Measurements from ENCODE around the gene TEDDM1. TPM values are rescaled to one million over a fixed set of nuclear protein-coding genes. Genes with fewer than 3 reads are reported as not detected.

Gene TEDDM1
- total and polyA plus RNA-seq, 2 donors (not counting 3 experiments of a cell fraction or from before 2014, with no cell fraction given) = not detected

GRCh38 chr1:182410620-182411273 is 10.3 kb upstream of the TEDDM1 start:
- intact Hi-C loops (cut with micrococcal nuclease) (no loop called here), dilution Hi-C loops (cut with MboI; ENCODE audit: extremely low pct_ligation_motif_present, low sequenced_read_pairs) (no loop called here)
- Histone ChIP-seq H3K27ac (ENCODE audit: insufficient read depth, low read depth, low read length) (no peak overlapping the region), H3K4me1 (ENCODE audit: control insufficient read depth, extremely low read depth, insufficient read depth, low read length) (no peaks in the 10 kb centered on the region), H3K4me3 (replicated peaks in 1 of 3; ENCODE audit: insufficient read depth in 1 of 3, low read depth in 1 of 3, low read length in 3 of 3) (no peak overlapping the region), H3K36me3 (ENCODE audit: control insufficient read depth in 2 of 2, extremely low read depth in 1 of 2, insufficient read depth in 2 of 2, low read length in 2 of 2) (no peaks in the 10 kb centered on the region), H3K79me2 (ENCODE audit: control insufficient read depth, insufficient read depth, low read length) (no peaks in the 10 kb centered on the region), H4K20me1 (replicated peaks; ENCODE audit: control insufficient read depth, extremely low read depth, insufficient read depth, low read length) (no peaks in the 10 kb centered on the region), H3K4me2 (ENCODE audit: insufficient read depth, low read length) (no peak overlapping the region), H2AFZ (ENCODE audit: low read depth, low read length) (no peak overlapping the region), H3K27me3 (ENCODE audit: control insufficient read depth in 2 of 2, insufficient read depth in 2 of 2, low read length in 2 of 2) (peaks cover 0 to 3% of the 10 kb centered on the region in 2 experiments), H3K9ac (replicated peaks; ENCODE audit: extremely low read depth, insufficient read depth, low read length) (no peak overlapping the region), H3K9me1 (replicated peaks; ENCODE audit: control insufficient read depth, extremely low read depth, insufficient read depth, low read length) (no peaks in the 10 kb centered on the region), H3K9me3 (replicated peaks; ENCODE audit: control insufficient read depth, insufficient read depth, low read length) (no peaks in the 10 kb centered on the region)
- TF ChIP-seq POLR2A (IDR thresholded peaks at IDR 0.05; ENCODE audit: low read depth, low read length) (no peak), GATA2 (IDR thresholded peaks at IDR 0.05; ENCODE audit: insufficient read depth, insufficient read length, low read depth, low read length) (no peak), FOS (IDR thresholded peaks at IDR 0.05; ENCODE audit: borderline replicate concordance, insufficient read depth, low read length) (no peak), MYC (IDR thresholded peaks at IDR 0.05; ENCODE audit: low read depth, low read length) (no peak), CTCF (IDR thresholded peaks at IDR 0.05; ENCODE audit: extremely low read depth in 1 of 2, insufficient read depth in 1 of 2, low read depth in 1 of 2, low read length in 2 of 2) (no peak), POLR2AphosphoS5 (IDR thresholded peaks at IDR 0.05; ENCODE audit: insufficient read depth, low read depth, low read length) (no peak), JUN (IDR thresholded peaks at IDR 0.05; ENCODE audit: borderline replicate concordance, insufficient read depth, insufficient read length, low read depth) (no peak)
- TF ChIP-seq, protein P1, sequence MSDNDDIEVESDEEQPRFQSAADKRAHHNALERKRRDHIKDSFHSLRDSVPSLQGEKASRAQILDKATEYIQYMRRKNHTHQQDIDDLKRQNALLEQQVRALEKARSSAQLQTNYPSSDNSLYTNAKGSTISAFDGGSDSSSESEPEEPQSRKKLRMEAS (IDR thresholded peaks at IDR 0.05; ENCODE audit: insufficient read depth, insufficient read length) = no peak
- ChIA-PET CTCF (interaction anchor here (0.7 to 0.8 kb wide), 2 partner anchors 12 to 14 kb away, joined by 3 read pairs; no protein-coding TSS in a partner anchor), POLR2A (interaction anchor here (1.4 kb wide), 1 partner anchor 19 kb away, joined by 3 read pairs; the partner anchor contains the start of gene GLUL)
- DNase-seq (ENCODE audit: low read depth, low spot score) = no peak
- no peak for FAIRE-seq
- BruUV-seq (replicated peaks) = no TSS peak

Data from endothelial cell of umbilical vein (primary cell).